ENCODE results near the gene ERICH6. TPM values are rescaled to one million over a fixed set of nuclear protein-coding genes. Genes with fewer than 3 reads are reported as not detected.

ERICH6 gene
- total and polyA plus RNA-seq, 2 experiments from 2014 or later: 0.32 TPM; not detected in 1

DNA sequence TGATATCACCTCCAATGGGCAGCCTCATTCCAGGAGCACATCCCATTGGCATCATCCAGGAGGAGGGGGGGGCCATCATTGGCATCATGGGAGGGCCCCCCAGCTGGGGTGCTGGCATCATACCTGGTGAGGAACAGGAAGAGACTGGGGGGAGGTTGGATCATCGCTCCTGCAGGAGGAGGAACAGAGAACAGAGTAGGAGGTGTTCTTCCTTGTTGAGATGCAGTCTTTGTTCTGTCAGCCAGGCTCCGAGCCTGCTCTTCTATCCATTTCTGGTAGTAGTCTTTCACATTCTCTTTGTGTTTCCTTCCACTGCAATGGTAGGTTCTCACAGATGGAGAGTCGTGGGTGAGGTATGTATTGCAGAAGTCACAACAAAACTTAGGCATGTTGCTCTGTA, 16.7 kb upstream of the ERICH6 start:
- Histone ChIP-seq H2AFZ (no peak overlapping the region), H3K4me2 (no peak overlapping the region), H3K36me3 (ENCODE audit: insufficient read depth) (no peaks in the 10 kb centered on the region), H3K27me3 (ENCODE audit: insufficient read depth) (no peaks in the 10 kb centered on the region), H3K4me1 (ENCODE audit: insufficient read depth) (no peaks in the 10 kb centered on the region), H3K4me3 (no peak overlapping the region), H3K27ac (ENCODE audit: low read depth) (no peak overlapping the region), H4K20me1 (replicated peaks; ENCODE audit: insufficient read depth) (no peaks in the 10 kb centered on the region), H3K9me2 (ENCODE audit: insufficient read depth) (no peaks in the 10 kb centered on the region), H3K79me2 (replicated peaks; ENCODE audit: insufficient read depth) (no peaks in the 10 kb centered on the region), H3F3A (replicated peaks; ENCODE audit: low read depth) (no peaks in the 10 kb centered on the region)
- Mint-ChIP-seq H3K9me3 (peaks cover 3% of the 10 kb centered on the region; the same call in 1 of the 3 replicates), H3K27ac (no peak overlapping the region), H3K27me3 (ENCODE audit: insufficient read depth, low read depth, poor library complexity) (peaks cover 2% of the 10 kb centered on the region), H3K36me3 (ENCODE audit: low read depth) (peaks cover under 1% of the 10 kb centered on the region; the same call in 1 of the 3 replicates), H3K4me1 (no peaks in the 10 kb centered on the region), H3K4me3 (no peak overlapping the region)
- DNase-seq (ENCODE audit: low spot score): no peak
- no peak for ATAC-seq
- TF ChIP-seq, protein P1, sequence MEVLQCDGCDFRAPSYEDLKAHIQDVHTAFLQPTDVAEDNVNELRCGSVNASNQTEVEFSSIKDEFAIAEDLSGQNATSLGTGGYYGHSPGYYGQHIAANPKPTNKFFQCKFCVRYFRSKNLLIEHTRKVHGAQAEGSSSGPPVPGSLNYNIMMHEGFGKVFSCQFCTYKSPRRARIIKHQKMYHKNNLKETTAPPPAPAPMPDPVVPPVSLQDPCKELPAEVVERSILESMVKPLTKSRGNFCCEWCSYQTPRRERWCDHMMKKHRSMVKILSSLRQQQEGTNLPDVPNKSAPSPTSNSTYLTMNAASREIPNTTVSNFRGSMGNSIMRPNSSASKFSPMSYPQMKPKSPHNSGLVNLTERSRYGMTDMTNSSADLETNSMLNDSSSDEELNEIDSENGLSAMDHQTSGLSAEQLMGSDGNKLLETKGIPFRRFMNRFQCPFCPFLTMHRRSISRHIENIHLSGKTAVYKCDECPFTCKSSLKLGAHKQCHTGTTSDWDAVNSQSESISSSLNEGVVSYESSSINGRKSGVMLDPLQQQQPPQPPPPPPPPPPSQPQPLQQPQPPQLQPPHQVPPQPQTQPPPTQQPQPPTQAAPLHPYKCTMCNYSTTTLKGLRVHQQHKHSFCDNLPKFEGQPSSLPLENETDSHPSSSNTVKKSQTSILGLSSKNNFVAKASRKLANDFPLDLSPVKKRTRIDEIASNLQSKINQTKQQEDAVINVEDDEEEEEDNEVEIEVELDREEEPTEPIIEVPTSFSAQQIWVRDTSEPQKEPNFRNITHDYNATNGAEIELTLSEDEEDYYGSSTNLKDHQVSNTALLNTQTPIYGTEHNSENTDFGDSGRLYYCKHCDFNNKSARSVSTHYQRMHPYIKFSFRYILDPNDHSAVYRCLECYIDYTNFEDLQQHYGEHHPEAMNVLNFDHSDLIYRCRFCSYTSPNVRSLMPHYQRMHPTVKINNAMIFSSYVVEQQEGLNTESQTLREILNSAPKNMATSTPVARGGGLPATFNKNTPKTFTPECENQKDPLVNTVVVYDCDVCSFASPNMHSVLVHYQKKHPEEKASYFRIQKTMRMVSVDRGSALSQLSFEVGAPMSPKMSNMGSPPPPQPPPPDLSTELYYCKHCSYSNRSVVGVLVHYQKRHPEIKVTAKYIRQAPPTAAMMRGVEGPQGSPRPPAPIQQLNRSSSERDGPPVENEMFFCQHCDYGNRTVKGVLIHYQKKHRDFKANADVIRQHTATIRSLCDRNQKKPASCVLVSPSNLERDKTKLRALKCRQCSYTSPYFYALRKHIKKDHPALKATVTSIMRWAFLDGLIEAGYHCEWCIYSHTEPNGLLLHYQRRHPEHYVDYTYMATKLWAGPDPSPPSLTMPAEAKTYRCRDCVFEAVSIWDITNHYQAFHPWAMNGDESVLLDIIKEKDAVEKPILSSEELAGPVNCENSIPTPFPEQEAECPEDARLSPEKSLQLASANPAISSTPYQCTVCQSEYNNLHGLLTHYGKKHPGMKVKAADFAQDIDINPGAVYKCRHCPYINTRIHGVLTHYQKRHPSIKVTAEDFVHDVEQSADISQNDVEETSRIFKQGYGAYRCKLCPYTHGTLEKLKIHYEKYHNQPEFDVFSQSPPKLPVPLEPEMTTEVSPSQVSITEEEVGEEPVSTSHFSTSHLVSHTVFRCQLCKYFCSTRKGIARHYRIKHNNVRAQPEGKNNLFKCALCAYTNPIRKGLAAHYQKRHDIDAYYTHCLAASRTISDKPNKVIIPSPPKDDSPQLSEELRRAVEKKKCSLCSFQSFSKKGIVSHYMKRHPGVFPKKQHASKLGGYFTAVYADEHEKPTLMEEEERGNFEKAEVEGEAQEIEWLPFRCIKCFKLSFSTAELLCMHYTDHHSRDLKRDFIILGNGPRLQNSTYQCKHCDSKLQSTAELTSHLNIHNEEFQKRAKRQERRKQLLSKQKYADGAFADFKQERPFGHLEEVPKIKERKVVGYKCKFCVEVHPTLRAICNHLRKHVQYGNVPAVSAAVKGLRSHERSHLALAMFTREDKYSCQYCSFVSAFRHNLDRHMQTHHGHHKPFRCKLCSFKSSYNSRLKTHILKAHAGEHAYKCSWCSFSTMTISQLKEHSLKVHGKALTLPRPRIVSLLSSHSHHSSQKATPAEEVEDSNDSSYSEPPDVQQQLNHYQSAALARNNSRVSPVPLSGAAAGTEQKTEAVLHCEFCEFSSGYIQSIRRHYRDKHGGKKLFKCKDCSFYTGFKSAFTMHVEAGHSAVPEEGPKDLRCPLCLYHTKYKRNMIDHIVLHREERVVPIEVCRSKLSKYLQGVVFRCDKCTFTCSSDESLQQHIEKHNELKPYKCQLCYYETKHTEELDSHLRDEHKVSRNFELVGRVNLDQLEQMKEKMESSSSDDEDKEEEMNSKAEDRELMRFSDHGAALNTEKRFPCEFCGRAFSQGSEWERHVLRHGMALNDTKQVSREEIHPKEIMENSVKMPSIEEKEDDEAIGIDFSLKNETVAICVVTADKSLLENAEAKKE (CRISPR knock-in tag; IDR thresholded peaks at IDR 0.05): no peak
- TF ChIP-seq POLR2AphosphoS5 (IDR thresholded peaks at IDR 0.05; ENCODE audit: low read depth) (no peak), CREB1 (CRISPR knock-in tag; IDR thresholded peaks at IDR 0.05; ENCODE audit: low read depth) (no peak), EZH2 (IDR thresholded peaks at IDR 0.05; ENCODE audit: low read depth, unreplicated experiment) (no peak), EZH2phosphoT487 (IDR thresholded peaks at IDR 0.05; ENCODE audit: unreplicated experiment) (no peak)

DNA sequence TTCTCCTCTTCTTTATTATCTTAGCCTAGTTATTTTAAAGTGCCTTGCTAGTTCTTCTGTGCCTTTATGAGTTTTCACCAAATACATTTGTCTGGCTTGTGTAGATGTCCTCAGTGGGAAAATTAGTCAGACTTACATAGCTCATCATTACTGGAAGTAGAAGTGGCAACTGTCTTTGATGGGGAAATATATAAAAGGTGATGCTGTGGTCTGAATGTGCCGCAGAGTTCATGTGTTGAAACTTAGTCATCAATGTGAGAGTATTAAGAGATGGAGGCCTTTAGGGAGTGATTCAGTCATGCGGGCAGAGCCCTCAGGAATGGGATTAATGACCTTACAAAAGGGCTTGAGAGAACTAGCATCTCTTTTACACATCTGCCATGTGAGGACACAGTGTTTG, 6.4 kb upstream of the ERICH6 start:
- ATAC-seq (no peak), DNase-seq (ENCODE audit: low spot score) (no peak)
- Histone ChIP-seq H2AFZ (no peak overlapping the region), H4K20me1 (replicated peaks; ENCODE audit: insufficient read depth) (no peaks in the 10 kb centered on the region; the same call in 1 of the 2 replicates), H3K4me2 (no peak overlapping the region), H3K4me3 (no peak overlapping the region), H3K9me2 (ENCODE audit: insufficient read depth) (no peaks in the 10 kb centered on the region), H3K27ac (ENCODE audit: low read depth) (no peak overlapping the region), H3K36me3 (ENCODE audit: insufficient read depth) (no peaks in the 10 kb centered on the region), H3K27me3 (ENCODE audit: insufficient read depth) (no peaks in the 10 kb centered on the region), H3F3A (replicated peaks; ENCODE audit: low read depth) (no peaks in the 10 kb centered on the region), H3K79me2 (replicated peaks; ENCODE audit: insufficient read depth) (no peaks in the 10 kb centered on the region), H3K4me1 (ENCODE audit: insufficient read depth) (no peaks in the 10 kb centered on the region)
- Mint-ChIP-seq H3K9me3 (peaks cover 54% of the 10 kb centered on the region), H3K4me1 (no peaks in the 10 kb centered on the region), H3K27ac (no peak overlapping the region), H3K27me3 (ENCODE audit: insufficient read depth, low read depth, poor library complexity) (peaks cover 5% of the 10 kb centered on the region), H3K36me3 (ENCODE audit: low read depth) (peaks cover 51% of the 10 kb centered on the region), H3K4me3 (no peak overlapping the region)
- no peak for TF ChIP-seq POLR2AphosphoS5 (IDR thresholded peaks at IDR 0.05; ENCODE audit: low read depth)
- TF ChIP-seq, protein P2, sequence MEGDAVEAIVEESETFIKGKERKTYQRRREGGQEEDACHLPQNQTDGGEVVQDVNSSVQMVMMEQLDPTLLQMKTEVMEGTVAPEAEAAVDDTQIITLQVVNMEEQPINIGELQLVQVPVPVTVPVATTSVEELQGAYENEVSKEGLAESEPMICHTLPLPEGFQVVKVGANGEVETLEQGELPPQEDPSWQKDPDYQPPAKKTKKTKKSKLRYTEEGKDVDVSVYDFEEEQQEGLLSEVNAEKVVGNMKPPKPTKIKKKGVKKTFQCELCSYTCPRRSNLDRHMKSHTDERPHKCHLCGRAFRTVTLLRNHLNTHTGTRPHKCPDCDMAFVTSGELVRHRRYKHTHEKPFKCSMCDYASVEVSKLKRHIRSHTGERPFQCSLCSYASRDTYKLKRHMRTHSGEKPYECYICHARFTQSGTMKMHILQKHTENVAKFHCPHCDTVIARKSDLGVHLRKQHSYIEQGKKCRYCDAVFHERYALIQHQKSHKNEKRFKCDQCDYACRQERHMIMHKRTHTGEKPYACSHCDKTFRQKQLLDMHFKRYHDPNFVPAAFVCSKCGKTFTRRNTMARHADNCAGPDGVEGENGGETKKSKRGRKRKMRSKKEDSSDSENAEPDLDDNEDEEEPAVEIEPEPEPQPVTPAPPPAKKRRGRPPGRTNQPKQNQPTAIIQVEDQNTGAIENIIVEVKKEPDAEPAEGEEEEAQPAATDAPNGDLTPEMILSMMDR (conservative IDR thresholded peaks at IDR 0.05; ENCODE audit: low read depth in 2 of 2): no peak
